Natural killer cell (primary cell): Measurements from ENCODE around the gene NKX3-2. TPM values are rescaled to one million over a fixed set of nuclear protein-coding genes. Genes with fewer than 3 reads are reported as not detected.

Experiments
- ATAC-seq, 3 donors: fragments of 150-1000 bp in 2 of 3; fragments of 200-7000 bp in 1 of 3; cut with Tn5 transposase; 1 replicate in 1 of 3; 2 replicates in 2 of 3; pipeline ENCODE4 v1.10.0; 2021; ENCODE audit warnings: mild to moderate bottlenecking in 2 of 3, moderate library complexity in 2 of 3
- DNase-seq, 2 donors: peaks; one replicate each; pipeline versions ENCODE4 v3.0.0 to v3.0.0-alpha.2; 2013 to 2021; ENCODE audit warnings: mixed read lengths in 1 of 2
- H3K27ac ChIP-seq: one replicate; pipeline ENCODE4 v1.5.1; 2013; ENCODE audit warnings: mild to moderate bottlenecking, low read length
- H3K27me3 ChIP-seq: one replicate; pipeline ENCODE4 v1.6.1; 2013; ENCODE audit warnings: low read length; ENCODE audit not compliant: control insufficient read depth, insufficient read depth
- H3K36me3 ChIP-seq: one replicate; pipeline ENCODE4 v1.6.1; 2013; ENCODE audit warnings: low read length; ENCODE audit not compliant: control insufficient read depth, insufficient read depth
- H3K4me1 ChIP-seq: one replicate; pipeline ENCODE4 v1.6.1; 2013; ENCODE audit warnings: low read length; ENCODE audit not compliant: control insufficient read depth, insufficient read depth
- H3K4me3 ChIP-seq: one replicate; pipeline ENCODE4 v1.5.1; 2013; ENCODE audit warnings: low read length
- H3K9me3 ChIP-seq: one replicate; pipeline ENCODE4 v1.6.1; 2013; ENCODE audit warnings: low read length; ENCODE audit not compliant: control insufficient read depth, insufficient read depth
- H3K27ac Mint-ChIP-seq, 2 donors: one replicate each; pipeline ENCODE4 v1.8.0; 2022; ENCODE audit warnings: mild to moderate bottlenecking in 2 of 2, mixed read lengths in 2 of 2, moderate library complexity in 1 of 2
- H3K27me3 Mint-ChIP-seq, 2 donors: one replicate each; pipeline ENCODE4 v1.8.0; 2022; ENCODE audit warnings: low read depth in 2 of 2, mixed read lengths in 2 of 2
- H3K36me3 Mint-ChIP-seq: one replicate; pipeline ENCODE4 v1.8.0; 2022; ENCODE audit warnings: mixed read lengths
- H3K4me1 Mint-ChIP-seq, 2 donors: one replicate each; pipeline ENCODE4 v1.8.0; 2022; ENCODE audit warnings: mixed read lengths in 2 of 2
- H3K4me3 Mint-ChIP-seq: one replicate; pipeline ENCODE4 v1.8.0; 2022; ENCODE audit warnings: mild to moderate bottlenecking, moderate library complexity, mixed read lengths
- H3K9me3 Mint-ChIP-seq, 2 donors: one replicate each; pipeline ENCODE4 v1.8.0; 2022; ENCODE audit warnings: mixed read lengths in 2 of 2
- CTCF ChIP-seq: fragments of 200-600 bp; IDR thresholded peaks from one replicate; pipeline ENCODE4 v1.8.0; 2022; ENCODE audit warnings: antibody characterized with exemption
- WGBS: methylation state at CpG from one replicate; pipeline ENCODE4 v1.1.7; 2013; ENCODE audit warnings: missing lambda C conversion rate; ENCODE audit not compliant: insufficient coverage; 5-methylcytosine and 5-hydroxymethylcytosine counted together
- intact Hi-C: fragments of 100-400 bp; cut with micrococcal nuclease; formaldehyde crosslinking; loops from one replicate; pipeline ENCODE4 v1.14.2; 2022
- total RNA-seq, 4 donors: library from RNA; stranded (reverse); fragments of 120-200 nt in 1 of 4; gene quantifications; one replicate each; pipeline versions ENCODE4 v1.2.3 to v1.2.4, GENCODE V29; 2013 to 2022

Gene NKX3-2
- total RNA-seq: not detected
- total RNA-seq (2013): not detected

GRCh38 chr4:13543839-13544605 is at the start of gene NKX3-2:
Gene NKX3-2 (minus strand): TSS chr4:13544508. CDS start chr4:13544414, 94 bp downstream.
- Histone ChIP-seq H3K27ac (no peak within 1 kb of the TSS), H3K4me3 (no peak within 1 kb of the TSS), H3K27me3 (peaks cover 75% of the 10 kb centered on the region), H3K4me1 (peaks cover 54% of the 10 kb centered on the region), H3K9me3 (peaks cover 24% of the 10 kb centered on the region), H3K36me3 (no peaks in the 10 kb centered on the region)
- Mint-ChIP-seq H3K9me3 (no peaks in the 10 kb centered on the region), H3K27ac (no peak within 1 kb of the TSS), H3K27me3 (peaks cover 59 to 62% of the 10 kb centered on the region in 2 donors), H3K4me3 (peak within 1 kb of the TSS; percentile 87), H3K4me1 (peaks cover 25 to 43% of the 10 kb centered on the region in 2 donors), H3K36me3 (peaks cover 10% of the 10 kb centered on the region)
- no peak for TF ChIP-seq CTCF
- 2% methylated on average over 96 of the region's 96 CpGs for WGBS
- DNase-seq: no peak
- intact Hi-C loops: no loop called here
- peak in 2 of 3 donors; percentile 14 to 20 for ATAC-seq

GRCh38 chr4:13592220-13592619 is 47.9 kb upstream of the NKX3-2 start:
- no peak for DNase-seq
- H3K4me3 ChIP-seq: no peak overlapping the region
- no peak for TF ChIP-seq CTCF
- Mint-ChIP-seq H3K4me1 (no peaks in the 10 kb centered on the region), H3K27me3 (no peaks in the 10 kb centered on the region), H3K36me3 (peaks cover 48% of the 10 kb centered on the region), H3K27ac (no peak overlapping the region), H3K4me3 (no peak overlapping the region), H3K9me3 (no peaks in the 10 kb centered on the region)
- H3K9me3 ChIP-seq: no peaks in the 10 kb centered on the region
- H3K36me3 ChIP-seq: peaks cover 86% of the 10 kb centered on the region
- H3K27ac ChIP-seq: no peak overlapping the region
- H3K27me3 ChIP-seq: no peaks in the 10 kb centered on the region
- H3K4me1 ChIP-seq: no peaks in the 10 kb centered on the region
- intact Hi-C loops: no loop called here
- no peak for ATAC-seq
- no CpG with 5 or more reads among the region's 4 CpGs for whole genome bisulfite sequencing

- Mint-ChIP-seq H3K36me3 (peaks cover 40% of the 10 kb centered on the region), H3K9me3 (no peaks in the 10 kb centered on the region), H3K4me1 (no peaks in the 10 kb centered on the region), H3K27me3 (no peaks in the 10 kb centered on the region), H3K27ac (no peak overlapping the region), H3K4me3 (no peak overlapping the region)
- Histone ChIP-seq H3K27ac (no peak overlapping the region), H3K27me3 (no peaks in the 10 kb centered on the region), H3K9me3 (no peaks in the 10 kb centered on the region), H3K4me3 (no peak overlapping the region), H3K36me3 (peaks cover 86% of the 10 kb centered on the region), H3K4me1 (no peaks in the 10 kb centered on the region)
- ATAC-seq (no peak), DNase-seq (no peak)
- 100% methylated on average over 1 of the region's 2 CpGs for WGBS
- intact Hi-C loops: no loop called here
- no peak for TF ChIP-seq CTCF
Observed at GRCh38 chr4:13590766-13591165, 46.5 kb upstream of the NKX3-2 start.

DNA sequence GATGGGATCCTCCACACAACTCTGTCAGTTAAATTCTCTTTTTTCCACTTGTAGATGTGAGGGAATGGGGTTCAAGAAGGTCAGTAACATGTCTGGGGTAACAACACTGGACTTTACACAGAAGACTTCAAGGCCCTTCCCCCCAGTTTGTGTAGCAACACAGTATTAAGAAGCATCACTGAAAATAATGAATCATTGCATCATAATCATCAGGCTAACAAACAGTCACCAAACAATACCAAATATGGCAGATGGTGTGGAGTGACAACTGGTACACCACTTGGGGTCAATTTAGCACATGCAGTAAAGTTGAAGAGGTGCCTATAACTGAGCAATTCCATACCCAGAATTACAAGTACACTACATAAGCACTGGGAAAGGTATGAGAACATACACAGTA is 44.6 kb upstream of the NKX3-2 start:
- Mint-ChIP-seq H3K9me3 (no peaks in the 10 kb centered on the region), H3K27ac (no peak overlapping the region), H3K27me3 (no peaks in the 10 kb centered on the region), H3K36me3 (peaks cover 38% of the 10 kb centered on the region), H3K4me1 (peaks cover 5% of the 10 kb centered on the region in 2 donors), H3K4me3 (no peak overlapping the region)
- no peaks in the 10 kb centered on the region for H3K9me3 ChIP-seq
- H3K36me3 ChIP-seq: peaks cover 89% of the 10 kb centered on the region
- no peak for DNase-seq
- H3K4me1 ChIP-seq: no peaks in the 10 kb centered on the region
- no peak overlapping the region for H3K4me3 ChIP-seq
- intact Hi-C loops: no loop called here
- TF ChIP-seq CTCF: no peak
- ATAC-seq: no peak
- H3K27me3 ChIP-seq: no peaks in the 10 kb centered on the region
- no peak overlapping the region for H3K27ac ChIP-seq
